Measurements from ENCODE around the gene HNF1B.
A peak's percentile ranks its signal among the peaks of the same experiment; 100 is the strongest.

Gene HNF1B

GRCh38 chr17:37761059-37761458 is 16.2 kb upstream of the HNF1B start:
- H3K4me3 ChIP-seq (ENCODE audit: low read length) = no peak overlapping the region
- no peak for TF ChIP-seq CTCF (conservative IDR thresholded peaks at IDR 0.05; ENCODE audit: low read length)
- no peak for DNase-seq (ENCODE audit: low read depth)

- no peak overlapping the region for H3K4me3 ChIP-seq (ENCODE audit: low read length)
- no peak for TF ChIP-seq CTCF (conservative IDR thresholded peaks at IDR 0.05; ENCODE audit: low read length)
- no peak for DNase-seq (ENCODE audit: low read depth)
Measured at GRCh38 chr17:37759014-37759637, 14.3 kb upstream of the HNF1B start.

- TF ChIP-seq CTCF (conservative IDR thresholded peaks at IDR 0.05; ENCODE audit: low read length) = no peak
- no peak for DNase-seq (ENCODE audit: low read depth)
- no peak overlapping the region for H3K4me3 ChIP-seq (ENCODE audit: low read length)
Measured at GRCh38 chr17:37756051-37756450, 11.2 kb upstream of the HNF1B start.

- no peak for TF ChIP-seq CTCF (conservative IDR thresholded peaks at IDR 0.05; ENCODE audit: low read length)
- no peak overlapping the region for H3K4me3 ChIP-seq (ENCODE audit: low read length)
- DNase-seq (ENCODE audit: low read depth) = no peak
Measured at GRCh38 chr17:37755455-37755854, 10.6 kb upstream of the HNF1B start.

GRCh38 chr17:37754363-37754762 is 9.5 kb upstream of the HNF1B start:
- no peak overlapping the region for H3K4me3 ChIP-seq (ENCODE audit: low read length)
- TF ChIP-seq CTCF (conservative IDR thresholded peaks at IDR 0.05; ENCODE audit: low read length) = no peak
- no peak for DNase-seq (ENCODE audit: low read depth)

GRCh38 chr17:37752482-37752881 is 7.6 kb upstream of the HNF1B start:
- DNase-seq (ENCODE audit: low read depth) = peak; percentile 79
- no peak overlapping the region for H3K4me3 ChIP-seq (ENCODE audit: low read length)
- TF ChIP-seq CTCF (conservative IDR thresholded peaks at IDR 0.05; ENCODE audit: low read length) = no peak

GRCh38 chr17:37750768-37751475 is 6.1 kb upstream of the HNF1B start:
- DNase-seq (ENCODE audit: low read depth) = no peak
- TF ChIP-seq CTCF (conservative IDR thresholded peaks at IDR 0.05; ENCODE audit: low read length) = no peak
- H3K4me3 ChIP-seq (ENCODE audit: low read length) = no peak overlapping the region

Data from AG10803 (cell line).